Measurements from ENCODE around the gene EDEM3.
"Not testable (repeated sequence)": the region's sequence is repeated elsewhere in the genome, so short reads cannot be mapped to it uniquely, and the experiment has no call there.

EDEM3 gene

GRCh38 chr1:184754476-184755225 lies at the start of gene EDEM3:
Gene EDEM3 (minus strand): TSS chr1:184754858. CDS start chr1:184754646, 212 bp downstream.
- peak; percentile 82 for DNase-seq (ENCODE audit: low spot score)

GRCh38 chr1:184804220-184804619 lies 49.6 kb upstream of the EDEM3 start:
- DNase-seq (ENCODE audit: low spot score), result no peak

DNA sequence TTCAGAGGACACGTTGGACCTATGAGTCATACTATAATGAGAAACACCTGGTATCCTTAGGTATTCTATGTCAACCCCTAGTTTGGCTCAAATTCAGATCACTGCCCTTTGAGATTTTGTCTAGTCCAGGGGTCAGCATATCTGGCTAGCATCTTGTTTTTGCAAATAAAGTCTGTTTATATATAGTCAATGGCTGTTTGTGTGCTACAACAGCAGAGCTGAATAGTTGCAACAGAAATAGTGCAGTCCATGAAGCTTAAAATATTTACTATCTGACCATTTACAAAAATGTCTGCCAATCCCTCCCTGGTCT lies 48.5 kb upstream of the EDEM3 start:
- no peak for DNase-seq (ENCODE audit: low spot score)

DNA sequence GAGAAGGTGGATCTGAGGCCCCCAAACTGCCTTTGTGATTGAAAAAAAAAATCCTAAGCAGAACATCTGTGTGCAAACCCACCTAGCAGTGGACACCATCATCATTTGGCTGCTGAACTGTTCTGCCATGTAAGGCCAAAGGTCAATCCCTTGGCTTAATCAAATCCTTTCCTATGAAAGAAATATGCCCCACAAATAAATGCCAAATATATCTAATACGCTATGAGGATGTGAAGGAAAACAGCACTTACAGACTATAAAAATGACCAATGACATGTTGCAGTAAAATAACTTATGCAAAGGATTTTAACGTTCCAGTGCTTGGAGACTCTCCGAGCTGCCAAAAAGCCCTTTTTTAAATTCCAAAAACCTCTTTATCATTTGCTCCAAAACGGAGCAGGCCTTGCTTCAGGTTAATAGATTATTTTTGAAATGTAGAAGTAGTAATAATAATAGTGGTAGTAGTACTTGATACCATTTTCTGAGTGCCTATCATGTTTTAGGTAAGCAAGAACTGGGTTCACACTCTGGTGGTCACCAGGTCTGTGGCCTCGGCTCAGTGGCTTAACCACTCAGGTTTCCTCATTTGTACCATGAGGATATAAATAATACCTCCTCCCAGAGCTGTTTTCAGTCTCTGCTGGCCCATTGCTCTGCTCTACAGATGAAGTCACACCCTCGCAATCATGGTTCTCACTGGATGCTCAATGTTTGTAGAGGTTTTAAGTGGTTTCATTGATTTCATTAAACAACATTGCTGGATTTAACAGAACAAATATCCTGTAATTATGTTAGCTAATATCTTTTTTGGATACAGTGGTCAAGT lies 47.9 kb upstream of the EDEM3 start:
- DNase-seq (ENCODE audit: low spot score), result no peak

DNA sequence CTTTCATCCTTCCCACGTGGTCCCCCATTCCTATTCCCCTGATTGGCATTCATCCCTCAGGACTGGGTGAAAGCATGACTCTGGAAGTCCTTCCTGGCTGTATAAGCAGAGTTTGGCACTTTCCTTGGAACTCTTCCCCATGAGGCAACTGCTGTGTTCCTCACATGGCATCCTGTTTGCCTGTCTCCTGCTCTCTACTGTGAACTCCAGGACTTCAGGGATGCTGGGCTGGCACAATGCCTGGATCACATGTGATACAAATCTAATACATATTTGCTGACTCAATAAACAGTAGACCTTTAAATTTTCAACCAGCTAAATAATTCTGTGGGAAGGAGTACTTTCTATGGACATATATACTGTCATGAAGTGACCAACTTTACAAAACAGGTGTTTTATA lies 46.8 kb upstream of the EDEM3 start:
- no peak for DNase-seq (ENCODE audit: low spot score)

DNA sequence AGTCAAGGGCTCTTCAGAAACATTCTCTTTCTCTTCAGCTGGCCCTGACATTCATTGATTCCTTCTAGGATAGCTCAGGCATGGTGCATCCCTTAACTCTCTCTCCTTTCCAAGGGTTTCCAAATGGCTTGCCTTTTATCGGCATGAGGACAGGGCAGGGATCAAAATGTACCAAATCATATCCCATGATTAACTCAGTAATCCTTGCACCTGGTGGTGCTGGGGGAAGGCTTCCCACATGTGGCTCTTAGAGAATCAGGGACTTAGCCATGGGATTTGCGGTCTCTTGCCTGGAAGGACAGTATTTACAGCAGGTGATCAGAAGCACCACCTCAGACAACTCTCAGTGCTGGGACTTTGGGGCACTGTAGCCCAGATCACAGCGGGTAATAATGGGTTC lies 46.2 kb upstream of the EDEM3 start:
- DNase-seq (ENCODE audit: low spot score), result no peak

GRCh38 chr1:184793967-184794366 lies 39.3 kb upstream of the EDEM3 start:
- no peak for DNase-seq (ENCODE audit: low spot score)

DNA sequence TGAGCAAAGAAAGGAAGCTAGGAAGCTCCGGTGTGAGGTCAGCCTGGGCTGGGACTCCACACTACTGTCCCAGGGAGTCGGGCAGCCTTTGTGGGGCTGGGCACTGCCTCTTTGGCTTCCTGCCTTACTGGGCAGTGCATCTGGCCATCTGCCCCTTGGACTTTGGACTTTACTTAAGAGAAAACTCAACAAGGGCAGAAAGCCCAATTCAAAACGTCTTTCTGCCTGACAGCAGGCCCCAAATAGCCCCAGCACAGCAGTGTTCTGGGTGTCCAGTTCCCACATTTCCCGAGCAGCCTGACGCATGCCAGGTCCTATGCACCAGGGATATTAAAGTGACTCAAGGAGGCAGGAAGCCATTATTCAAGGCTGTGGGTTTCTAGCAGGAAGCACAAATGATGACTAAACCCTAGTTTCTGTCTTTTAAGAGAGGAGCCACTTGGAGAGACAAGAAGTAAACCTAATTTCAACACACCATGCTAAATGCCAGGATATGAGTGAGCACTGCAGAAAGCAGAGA lies 37.9 kb upstream of the EDEM3 start:
- peak; percentile 13 for DNase-seq (ENCODE audit: low spot score)

DNA sequence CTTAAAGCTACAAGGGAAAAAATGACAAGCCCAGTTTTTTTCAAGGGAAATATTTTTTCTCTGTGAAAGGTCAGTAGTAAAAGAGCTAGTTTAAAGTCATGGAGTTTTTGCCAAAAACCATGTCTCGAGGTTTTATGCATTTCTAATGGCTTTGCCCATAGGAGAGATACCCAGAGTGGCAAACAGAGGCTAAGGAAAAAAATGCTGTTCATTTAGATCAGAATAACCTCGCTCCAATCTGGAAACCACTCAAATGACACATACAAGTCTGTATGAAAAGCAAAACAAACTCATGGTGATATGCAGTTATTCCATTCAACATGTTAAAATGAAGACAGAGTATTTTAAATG lies 36.9 kb upstream of the EDEM3 start:
- no peak for DNase-seq (ENCODE audit: low spot score)

GRCh38 chr1:184790642-184791549 lies 36.2 kb upstream of the EDEM3 start:
- DNase-seq (ENCODE audit: low spot score), result no peak

DNA sequence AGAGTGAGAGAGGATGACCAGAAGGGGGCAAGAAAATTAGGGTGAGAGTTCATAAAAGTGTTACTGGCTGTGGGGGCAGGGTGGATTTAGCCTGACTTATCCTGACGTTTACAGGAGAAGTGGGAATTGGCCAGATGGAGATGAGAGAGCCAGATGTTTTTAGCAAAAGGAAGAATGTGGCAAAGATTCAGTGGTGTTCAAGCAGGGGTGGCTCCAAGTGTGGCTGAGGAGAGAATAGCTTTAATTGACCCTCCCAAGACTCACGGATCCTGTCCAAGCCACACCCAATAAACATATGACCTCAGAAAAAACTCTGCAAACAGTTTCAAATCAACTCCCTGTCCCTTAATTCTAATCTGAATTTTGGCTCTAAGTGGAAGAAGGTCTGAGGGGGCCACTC lies 35.2 kb upstream of the EDEM3 start:
- DNase-seq (ENCODE audit: low spot score), result no peak

DNA sequence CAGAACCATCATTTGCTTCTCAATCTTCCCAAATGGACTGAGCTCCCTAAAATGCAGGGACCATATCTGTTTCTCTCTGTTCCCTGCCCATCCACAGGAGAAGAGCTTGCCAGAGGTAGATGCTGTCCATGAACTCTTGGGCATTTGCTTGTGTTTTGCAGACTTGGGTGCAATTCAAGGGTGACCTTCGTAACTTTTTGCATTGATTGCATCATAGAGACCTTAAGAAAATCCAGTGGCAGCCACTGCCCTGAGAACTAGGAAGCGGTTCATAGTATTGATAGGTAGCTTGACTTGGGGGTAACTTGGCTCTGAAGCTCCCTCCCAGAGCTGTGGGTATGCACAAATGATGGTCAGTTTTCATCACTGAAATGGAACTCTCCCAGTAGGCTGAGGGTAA lies 34.3 kb upstream of the EDEM3 start:
- no peak for DNase-seq (ENCODE audit: low spot score)

DNA sequence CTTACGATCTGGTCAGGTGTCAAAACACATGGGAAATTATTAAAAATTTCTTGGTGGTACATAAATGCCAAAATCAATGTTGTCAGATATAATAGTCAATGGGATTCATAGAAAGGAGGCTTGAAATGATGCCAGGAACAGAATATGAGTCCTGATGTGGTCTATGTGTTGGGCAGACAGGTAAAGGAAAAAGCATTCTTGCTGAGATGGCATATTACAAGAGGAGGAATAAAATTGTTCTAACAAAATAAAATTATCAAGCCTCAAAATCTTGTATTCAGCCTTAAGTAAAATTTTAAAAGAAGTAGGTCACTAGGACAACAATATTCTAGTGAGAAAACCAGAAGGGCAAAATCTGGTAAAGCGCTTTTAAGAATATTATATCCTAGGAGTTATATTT lies 30.9 kb upstream of the EDEM3 start:
- DNase-seq (ENCODE audit: low spot score), result no peak

DNA sequence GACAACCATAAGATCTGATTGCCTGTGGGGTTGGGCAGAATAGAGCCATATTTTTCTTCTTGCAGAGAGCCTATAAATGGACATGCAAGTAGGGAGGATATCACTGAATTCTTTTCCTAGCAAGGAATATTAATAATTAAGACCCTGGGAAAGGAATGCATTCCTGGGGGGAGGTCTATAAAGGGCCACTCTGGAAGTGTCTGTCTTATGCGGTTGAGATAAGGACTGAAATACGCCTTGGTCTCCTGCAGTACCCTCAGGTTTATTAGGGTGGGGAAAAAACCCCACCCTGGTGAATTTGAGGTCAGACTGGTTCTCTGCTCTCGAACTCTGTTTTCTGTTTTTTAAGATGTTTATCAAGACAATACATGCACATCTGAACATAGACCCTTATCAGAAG lies 29.1 kb upstream of the EDEM3 start:
- DNase-seq (ENCODE audit: low spot score), result not testable (repeated sequence)

- DNase-seq (ENCODE audit: low spot score), result no peak
Measured at GRCh38 chr1:184781941-184782340, 27.3 kb upstream of the EDEM3 start.

DNA sequence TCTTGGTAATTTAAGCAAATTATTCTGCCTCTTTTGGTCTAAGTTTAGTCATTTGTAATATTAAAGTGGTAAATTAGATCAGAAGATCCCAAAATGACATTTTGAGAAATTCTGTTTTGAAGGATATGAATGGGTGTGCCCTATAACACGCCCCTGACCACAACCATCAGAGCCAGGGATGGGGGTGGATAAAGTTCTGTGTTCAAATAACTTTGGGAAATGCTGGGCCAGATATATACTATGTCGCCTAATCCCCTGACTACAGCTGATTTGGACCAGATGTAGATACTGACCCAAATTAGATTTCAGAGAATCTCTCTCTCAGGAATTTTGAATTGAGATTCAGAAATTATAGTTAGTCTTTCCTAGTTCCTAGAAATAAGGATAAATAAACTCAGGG lies 21.2 kb upstream of the EDEM3 start:
- no peak for DNase-seq (ENCODE audit: low spot score)

DNA sequence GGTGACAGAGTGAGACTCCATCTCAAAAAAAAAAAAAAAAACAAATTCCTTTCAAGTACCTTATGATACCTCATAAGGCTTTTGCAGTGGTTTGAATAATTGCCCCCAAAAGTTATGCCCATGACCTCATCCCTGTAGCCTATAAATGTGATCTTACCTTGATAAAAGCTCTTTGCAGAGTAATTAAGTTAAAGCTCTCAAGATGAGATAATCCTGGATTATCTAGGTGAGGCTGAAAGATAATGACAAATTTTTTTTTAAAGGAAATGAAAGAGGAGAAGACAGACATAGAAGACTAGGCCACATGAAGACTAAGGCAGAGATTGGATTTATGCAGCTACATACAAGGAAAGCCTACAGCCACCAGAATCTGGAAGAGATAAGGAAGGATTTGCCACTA lies 20.7 kb upstream of the EDEM3 start:
- no peak for DNase-seq (ENCODE audit: low spot score)

DNA sequence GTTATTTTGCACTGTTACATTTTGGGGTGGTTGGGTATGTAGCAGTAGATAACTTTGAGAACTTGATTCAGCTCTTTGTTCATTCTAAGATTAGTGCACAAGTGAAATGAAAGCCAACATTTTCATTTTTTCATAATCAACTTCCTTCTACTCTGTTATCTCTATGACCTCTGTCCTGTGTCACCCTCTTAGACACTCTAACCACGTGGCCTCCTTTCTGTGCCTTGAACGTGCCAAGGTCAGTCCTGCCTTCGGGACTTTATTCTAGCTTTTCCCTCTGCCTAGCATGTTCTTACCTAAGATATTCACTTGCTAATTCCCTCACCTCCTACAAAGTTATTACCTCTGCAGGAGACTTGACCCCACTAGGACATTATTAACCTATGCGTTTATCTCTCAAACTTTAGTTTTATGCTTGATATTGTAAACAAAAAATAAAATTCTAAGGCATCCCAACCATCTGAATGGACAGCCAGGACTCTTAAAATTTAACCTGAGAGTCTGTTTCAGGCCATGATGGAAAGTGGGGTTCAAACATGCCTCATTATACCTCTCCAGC lies 19.2 kb upstream of the EDEM3 start:
- DNase-seq (ENCODE audit: low spot score), result no peak

DNA sequence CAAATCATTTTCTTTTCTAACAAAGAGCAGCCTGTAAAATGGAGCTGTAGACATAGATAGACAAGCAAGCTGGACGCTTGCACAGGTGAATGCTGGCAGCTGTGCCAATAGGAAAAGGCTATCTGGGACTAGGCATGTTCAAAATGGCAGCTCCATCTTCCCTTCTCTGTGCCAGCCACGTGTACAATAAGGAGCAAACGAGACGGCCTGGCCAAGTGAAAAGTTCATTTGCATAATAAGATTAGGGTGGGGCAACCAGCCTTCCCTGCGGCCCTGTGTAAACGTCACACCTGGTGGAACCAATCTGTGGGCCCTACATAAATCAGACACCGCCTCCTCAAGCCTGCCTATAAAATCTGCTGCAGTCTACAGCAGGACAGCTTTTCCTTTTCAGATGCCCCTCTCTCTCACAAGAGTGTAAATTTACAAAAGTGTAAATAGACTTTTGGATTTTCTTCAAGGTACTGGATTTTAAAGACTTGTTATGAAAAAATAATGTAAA lies 16.6 kb upstream of the EDEM3 start:
- DNase-seq (ENCODE audit: low spot score), result no peak

- DNase-seq (ENCODE audit: low spot score), result no peak
Measured at GRCh38 chr1:184770181-184770979, 15.7 kb upstream of the EDEM3 start.

GRCh38 chr1:184769241-184769640 lies 14.6 kb upstream of the EDEM3 start:
- DNase-seq (ENCODE audit: low spot score), result no peak
